Heart left ventricle (tissue), 13 donors: ENCODE results near the gene MAML2.

ENCODE experiments used
- POLR2A ChIP-seq, 2 donors: fragments of 450-650 bp; IDR thresholded peaks; one replicate each; pipeline ENCODE4 v1.6.1; 2017; ENCODE audit warnings: antibody characterized with exemption in 2 of 2, mild to moderate bottlenecking in 2 of 2, moderate library complexity in 2 of 2
- TF ChIP-seq, protein P1 (sequence below), 12 donors: fragments of 200-600 bp; sonication (generic) in 4 of 12; IDR thresholded peaks; one replicate each; pipeline versions ENCODE4 v1.5.0 to v1.8.0; 2018 to 2022; ENCODE audit warnings: antibody characterized with exemption in 12 of 12, mild to moderate bottlenecking in 5 of 12
- donor health status: ischemic (EF 13 %, LVEDD 7.1; RV severe dilation, severe dysfunction).
- donor health status: DM: no; HTN: yes; CAD: no.
- donor health status: DM: no; HTN: no; CAD: no.
- donor health status: ischemic (EF 25% LVEDD 6.9; RV normal size, moderate dysfunction).
- donor health status: ischemic (EF 25% LVEDD 5.7; RV mildly dilated, moderate dysfunction).
- donor health status: ischemic (EF 35%, LVEDD 5.7; RV mildly dilated, moderate dysfunction).
- donor health status: nonischemic (EF 11% LVEDD 7.7; RV severe dilation, severe dysfunction).
- donor health status: DM: yes; HTN: yes; CAD: no.
- donor health status: PGD.
- donor health status: ischemic (EF 29% LVEDD 5.4; RV normal size, mild dysfunction).
- donor health status: nonischemic (EF 23%, LVEDD 6.1; RV moderate dilation, normal function).

DNA sequence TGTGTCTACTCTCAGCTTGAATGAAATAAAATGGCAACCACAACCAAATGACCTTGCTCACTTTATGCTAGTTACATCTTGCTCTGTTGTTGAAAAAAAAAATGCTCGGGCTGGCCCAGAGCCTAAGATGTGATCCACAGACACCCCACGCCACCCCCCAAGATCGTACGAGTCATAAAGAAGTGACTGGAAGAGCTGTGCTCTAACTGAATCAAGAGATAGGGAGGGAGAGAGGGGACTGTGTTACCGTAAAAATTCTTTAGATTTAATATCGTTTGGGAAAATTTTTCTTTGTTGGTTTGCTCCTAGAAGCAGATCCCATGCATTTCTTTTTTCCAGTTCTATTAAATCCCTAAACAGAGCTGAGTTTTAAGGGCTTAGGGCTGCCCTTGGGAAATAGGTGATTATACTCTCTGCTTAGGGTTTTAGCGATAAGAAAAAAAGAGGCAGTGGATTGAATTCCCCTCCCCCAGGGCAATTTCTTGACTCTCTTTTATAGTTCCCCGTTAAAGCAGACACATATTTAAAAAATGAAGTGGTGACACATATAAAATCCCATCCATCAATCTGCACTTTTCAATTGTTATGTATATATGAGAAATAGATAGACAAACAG is 14.5 kb downstream of the MAML2 start:
- TF ChIP-seq, protein P1, sequence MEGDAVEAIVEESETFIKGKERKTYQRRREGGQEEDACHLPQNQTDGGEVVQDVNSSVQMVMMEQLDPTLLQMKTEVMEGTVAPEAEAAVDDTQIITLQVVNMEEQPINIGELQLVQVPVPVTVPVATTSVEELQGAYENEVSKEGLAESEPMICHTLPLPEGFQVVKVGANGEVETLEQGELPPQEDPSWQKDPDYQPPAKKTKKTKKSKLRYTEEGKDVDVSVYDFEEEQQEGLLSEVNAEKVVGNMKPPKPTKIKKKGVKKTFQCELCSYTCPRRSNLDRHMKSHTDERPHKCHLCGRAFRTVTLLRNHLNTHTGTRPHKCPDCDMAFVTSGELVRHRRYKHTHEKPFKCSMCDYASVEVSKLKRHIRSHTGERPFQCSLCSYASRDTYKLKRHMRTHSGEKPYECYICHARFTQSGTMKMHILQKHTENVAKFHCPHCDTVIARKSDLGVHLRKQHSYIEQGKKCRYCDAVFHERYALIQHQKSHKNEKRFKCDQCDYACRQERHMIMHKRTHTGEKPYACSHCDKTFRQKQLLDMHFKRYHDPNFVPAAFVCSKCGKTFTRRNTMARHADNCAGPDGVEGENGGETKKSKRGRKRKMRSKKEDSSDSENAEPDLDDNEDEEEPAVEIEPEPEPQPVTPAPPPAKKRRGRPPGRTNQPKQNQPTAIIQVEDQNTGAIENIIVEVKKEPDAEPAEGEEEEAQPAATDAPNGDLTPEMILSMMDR (IDR thresholded peaks at IDR 0.05), result no peak
- TF ChIP-seq POLR2A (IDR thresholded peaks at IDR 0.05), result no peak
